ENCODE measurements around the gene GHITM. TPM values are rescaled to one million over a fixed set of nuclear protein-coding genes. Genes with fewer than 3 reads are reported as not detected.
A peak's percentile ranks its signal among the peaks of the same experiment; 100 is the strongest.

The GHITM gene
- total and polyA plus RNA-seq, 7 experiments from 2014 or later, result 61.5 to 312 (median 78.7) TPM

DNA sequence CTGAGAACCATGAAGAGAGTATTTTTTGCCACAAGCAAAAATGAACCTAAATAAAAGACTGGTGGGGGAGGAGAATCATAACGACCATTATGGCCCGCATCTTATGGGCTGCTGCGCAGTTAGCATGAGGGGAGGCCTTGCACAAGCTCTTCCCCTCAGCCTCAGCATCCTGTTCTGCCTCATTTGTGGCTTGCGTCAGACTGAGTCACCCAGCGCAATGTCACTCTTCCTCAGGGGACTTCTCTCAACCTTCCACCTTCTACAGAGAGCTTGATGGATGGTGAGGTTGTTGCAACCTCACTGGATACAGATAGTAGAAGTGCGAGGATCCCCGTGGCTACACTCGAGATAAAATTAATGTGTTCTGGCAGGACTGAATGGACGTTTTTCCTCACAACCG lies 17.5 kb downstream of the GHITM start:
- intact Hi-C loops (cut with micrococcal nuclease), result loop anchor here in 1 of 2 donors (1.0 kb wide), 1 partner anchor 16 kb away; no protein-coding TSS in a partner anchor

GRCh38 chr10:84158061-84158460 lies 18.8 kb downstream of the GHITM start:
- intact Hi-C loops (cut with micrococcal nuclease), result no loop called here
- Mint-ChIP-seq H3K27me3 (peaks cover 0 to 7% (median 0%) of the 10 kb centered on the region in 5 donors), H3K9me3 (no peaks in the 10 kb centered on the region), H3K27ac (peak overlapping the region in 4 of 9 donors; percentile 19 to 86 (median 64)), H3K4me1 (peaks cover 4 to 19% (median 13%) of the 10 kb centered on the region in 7 donors), H3K4me3 (peak overlapping the region in 1 of 10 donors; percentile 54), H3K36me3 (peaks cover 0 to 8% (median 0%) of the 10 kb centered on the region in 5 donors)
- Histone ChIP-seq H3K4me3 (ENCODE audit: low read length) (no peak overlapping the region), H3K4me1 (ENCODE audit: control insufficient read depth in 2 of 2, insufficient read depth in 2 of 2, low read length in 2 of 2) (no peaks in the 10 kb centered on the region), H3K27ac (ENCODE audit: low read depth, low read length) (no peak overlapping the region), H3K27me3 (ENCODE audit: control insufficient read depth in 2 of 2, insufficient read depth in 2 of 2, low read length in 2 of 2) (no peaks in the 10 kb centered on the region), H3K36me3 (ENCODE audit: control insufficient read depth in 2 of 3, insufficient read depth in 3 of 3, low read length in 3 of 3) (peaks cover 0 to 15% (median 0%) of the 10 kb centered on the region in 3 experiments), H3K9me3 (ENCODE audit: control insufficient read depth in 2 of 3, low read length in 3 of 3) (no peaks in the 10 kb centered on the region)
- no peak for DNase-seq
- ATAC-seq, result no peak
- CTCF ChIA-PET, result no interaction called here
- POLR2A ChIA-PET, result no interaction called here

More for the DNA sequence above, 17.5 kb downstream of the GHITM start:
- peak overlapping the region; percentile 30 to 85 (median 65) for H3K27ac Mint-ChIP-seq
- ATAC-seq, result peak; percentile 97
- Histone ChIP-seq H3K4me1 (ENCODE audit: control insufficient read depth in 2 of 2, insufficient read depth in 2 of 2, low read length in 2 of 2) (no peaks in the 10 kb centered on the region), H3K9me3 (ENCODE audit: control insufficient read depth in 2 of 3, low read length in 3 of 3) (no peaks in the 10 kb centered on the region), H3K36me3 (ENCODE audit: control insufficient read depth in 2 of 3, insufficient read depth in 3 of 3, low read length in 3 of 3) (peaks cover 6 to 21% (median 8%) of the 10 kb centered on the region in 3 experiments), H3K27me3 (ENCODE audit: control insufficient read depth in 2 of 2, insufficient read depth in 2 of 2, low read length in 2 of 2) (no peaks in the 10 kb centered on the region), H3K27ac (ENCODE audit: low read depth, low read length) (no peak overlapping the region), H3K4me3 (ENCODE audit: low read length) (no peak overlapping the region)
- H3K4me3 Mint-ChIP-seq, result no peak overlapping the region
- DNase-seq, result peak in 2 of 9 donors; percentile 23 to 30
- H3K36me3 Mint-ChIP-seq, result peaks cover 0 to 17% (median 3%) of the 10 kb centered on the region in 5 donors
- no peaks in the 10 kb centered on the region for H3K9me3 Mint-ChIP-seq
- peaks cover 0 to 6% (median 0%) of the 10 kb centered on the region in 5 donors for H3K27me3 Mint-ChIP-seq
- POLR2A ChIA-PET, result no interaction called here
- CTCF ChIA-PET, result interaction anchor here (0.7 kb wide), 1 partner anchor 46 kb away, joined by 3 read pairs; no protein-coding TSS in a partner anchor
- peaks cover 4 to 19% (median 13%) of the 10 kb centered on the region in 7 donors for H3K4me1 Mint-ChIP-seq

DNA sequence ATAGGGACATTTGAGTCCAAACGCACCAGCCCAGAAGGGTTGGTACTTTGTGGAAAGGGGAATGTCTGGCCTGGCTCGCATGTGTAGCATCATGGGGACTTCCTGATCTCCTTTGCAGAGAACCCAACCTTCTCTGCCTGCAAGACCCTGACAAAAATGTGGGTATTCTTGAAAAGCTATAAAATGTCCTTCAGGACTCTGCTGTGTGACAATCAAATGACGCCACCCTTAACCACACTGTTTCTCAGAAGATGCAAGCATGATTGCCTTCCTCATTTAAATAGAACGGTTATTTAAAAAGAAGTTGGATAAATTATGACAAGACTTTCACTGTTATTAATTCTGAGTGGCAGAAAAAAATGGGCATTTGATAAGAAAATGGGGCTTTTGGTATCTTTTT lies 19.2 kb downstream of the GHITM start:
- Histone ChIP-seq H3K27me3 (ENCODE audit: control insufficient read depth in 2 of 2, insufficient read depth in 2 of 2, low read length in 2 of 2) (no peaks in the 10 kb centered on the region), H3K4me1 (ENCODE audit: control insufficient read depth in 2 of 2, insufficient read depth in 2 of 2, low read length in 2 of 2) (no peaks in the 10 kb centered on the region), H3K27ac (ENCODE audit: low read depth, low read length) (no peak overlapping the region), H3K9me3 (ENCODE audit: control insufficient read depth in 2 of 3, low read length in 3 of 3) (no peaks in the 10 kb centered on the region), H3K4me3 (ENCODE audit: low read length) (no peak overlapping the region), H3K36me3 (ENCODE audit: control insufficient read depth in 2 of 3, insufficient read depth in 3 of 3, low read length in 3 of 3) (peaks cover 0 to 10% (median 0%) of the 10 kb centered on the region in 3 experiments)
- DNase-seq, result no peak
- ChIA-PET POLR2A (interaction anchor here (0.6 kb wide), 1 partner anchor 39 kb away, joined by 3 read pairs; no protein-coding TSS in a partner anchor), CTCF (no interaction called here)
- Mint-ChIP-seq H3K4me1 (peaks cover 4 to 19% (median 13%) of the 10 kb centered on the region in 7 donors), H3K36me3 (peaks cover 0 to 5% (median 0%) of the 10 kb centered on the region in 5 donors), H3K27me3 (peaks cover 0 to 11% (median 0%) of the 10 kb centered on the region in 5 donors), H3K4me3 (no peak overlapping the region), H3K27ac (peak overlapping the region in 1 of 9 donors; percentile 16), H3K9me3 (no peaks in the 10 kb centered on the region)
- ATAC-seq, result no peak
- intact Hi-C loops (cut with micrococcal nuclease), result no loop called here

- no peak overlapping the region for H3K4me3 Mint-ChIP-seq
- H3K27ac Mint-ChIP-seq, result peak overlapping the region in 4 of 9 donors; percentile 14 to 74 (median 36)
- no peak for ATAC-seq
- intact Hi-C loops (cut with micrococcal nuclease), result no loop called here
- ChIA-PET CTCF (interaction anchor here (0.5 kb wide), 1 partner anchor 244 kb away, joined by 3 read pairs; no protein-coding TSS in a partner anchor), POLR2A (interaction anchor here (0.6 kb wide), 2 partner anchors 39 to 523 kb away, joined by 3 read pairs; no protein-coding TSS in a partner anchor)
- Histone ChIP-seq H3K36me3 (ENCODE audit: control insufficient read depth in 2 of 3, insufficient read depth in 3 of 3, low read length in 3 of 3) (peaks cover 0 to 7% (median 0%) of the 10 kb centered on the region in 3 experiments), H3K27me3 (ENCODE audit: control insufficient read depth in 2 of 2, insufficient read depth in 2 of 2, low read length in 2 of 2) (no peaks in the 10 kb centered on the region), H3K4me1 (ENCODE audit: control insufficient read depth in 2 of 2, insufficient read depth in 2 of 2, low read length in 2 of 2) (no peaks in the 10 kb centered on the region), H3K27ac (ENCODE audit: low read depth, low read length) (no peak overlapping the region), H3K9me3 (ENCODE audit: control insufficient read depth in 2 of 3, low read length in 3 of 3) (no peaks in the 10 kb centered on the region), H3K4me3 (ENCODE audit: low read length) (no peak overlapping the region)
- no peaks in the 10 kb centered on the region for H3K9me3 Mint-ChIP-seq
- peaks cover 4 to 19% (median 13%) of the 10 kb centered on the region in 7 donors for H3K4me1 Mint-ChIP-seq
- peaks cover 0 to 16% (median 4%) of the 10 kb centered on the region in 5 donors for H3K27me3 Mint-ChIP-seq
- peaks cover 0 to 5% (median 0%) of the 10 kb centered on the region in 5 donors for H3K36me3 Mint-ChIP-seq
- no peak for DNase-seq
These were observed 19.9 kb downstream of the GHITM start for GRCh38 chr10:84159076-84159685.

- Mint-ChIP-seq H3K4me1 (peaks cover 4 to 19% (median 13%) of the 10 kb centered on the region in 7 donors), H3K4me3 (no peak overlapping the region), H3K36me3 (no peaks in the 10 kb centered on the region), H3K9me3 (no peaks in the 10 kb centered on the region), H3K27me3 (peaks cover 0 to 20% (median 5%) of the 10 kb centered on the region in 5 donors), H3K27ac (peak overlapping the region in 1 of 9 donors; percentile 38)
- no peaks in the 10 kb centered on the region for H3K4me1 ChIP-seq (ENCODE audit: control insufficient read depth in 2 of 2, insufficient read depth in 2 of 2, low read length in 2 of 2)
- no peak for DNase-seq
- ChIA-PET POLR2A (interaction anchor here (1.1 kb wide), 1 partner anchor 14 kb away, joined by 3 read pairs; no protein-coding TSS in a partner anchor), CTCF (no interaction called here)
- no peak overlapping the region for H3K27ac ChIP-seq (ENCODE audit: low read depth, low read length)
- H3K27me3 ChIP-seq (ENCODE audit: control insufficient read depth in 2 of 2, insufficient read depth in 2 of 2, low read length in 2 of 2), result no peaks in the 10 kb centered on the region
- H3K36me3 ChIP-seq (ENCODE audit: control insufficient read depth in 2 of 3, insufficient read depth in 3 of 3, low read length in 3 of 3), result no peaks in the 10 kb centered on the region
- ATAC-seq, result no peak
- no peak overlapping the region for H3K4me3 ChIP-seq (ENCODE audit: low read length)
- H3K9me3 ChIP-seq (ENCODE audit: control insufficient read depth in 2 of 3, low read length in 3 of 3), result no peaks in the 10 kb centered on the region
- intact Hi-C loops (cut with micrococcal nuclease), result loop anchor here in 1 of 2 donors (2.0 kb wide), 1 partner anchor 44 kb away; no protein-coding TSS in a partner anchor
These were observed 21.5 kb downstream of the GHITM start for GRCh38 chr10:84160663-84161362.

- H3K4me1 ChIP-seq (ENCODE audit: control insufficient read depth in 2 of 2, insufficient read depth in 2 of 2, low read length in 2 of 2), result no peaks in the 10 kb centered on the region
- ATAC-seq, result no peak
- H3K4me1 Mint-ChIP-seq, result peaks cover 0 to 7% (median 4%) of the 10 kb centered on the region in 7 donors
- no peaks in the 10 kb centered on the region for H3K36me3 ChIP-seq (ENCODE audit: control insufficient read depth in 2 of 3, insufficient read depth in 3 of 3, low read length in 3 of 3)
- H3K27me3 ChIP-seq (ENCODE audit: control insufficient read depth in 2 of 2, insufficient read depth in 2 of 2, low read length in 2 of 2), result no peaks in the 10 kb centered on the region
- no peak overlapping the region for H3K4me3 ChIP-seq (ENCODE audit: low read length)
- no peak for DNase-seq
- intact Hi-C loops (cut with micrococcal nuclease), result no loop called here
- ChIA-PET CTCF (no interaction called here), POLR2A (no interaction called here)
- no peaks in the 10 kb centered on the region for H3K9me3 Mint-ChIP-seq
- no peaks in the 10 kb centered on the region for H3K36me3 Mint-ChIP-seq
- H3K27ac ChIP-seq (ENCODE audit: low read depth, low read length), result no peak overlapping the region
- H3K27me3 Mint-ChIP-seq, result peaks cover 0 to 20% (median 5%) of the 10 kb centered on the region in 5 donors
- no peak overlapping the region for H3K27ac Mint-ChIP-seq
- no peaks in the 10 kb centered on the region for H3K9me3 ChIP-seq (ENCODE audit: control insufficient read depth in 2 of 3, low read length in 3 of 3)
- no peak overlapping the region for H3K4me3 Mint-ChIP-seq
These were observed 24.7 kb downstream of the GHITM start for GRCh38 chr10:84163996-84164395.

Measured in naive thymus-derived CD4-positive, alpha-beta T cell (primary cell).